Measurements from ENCODE around the gene HNRNPUL1. TPM values are rescaled to one million over a fixed set of nuclear protein-coding genes. Genes with fewer than 3 reads are reported as not detected.
A peak's percentile ranks its signal among the peaks of the same experiment; 100 is the strongest.

Gene HNRNPUL1
- total and polyA plus RNA-seq, 2 donors (not counting 3 experiments of a cell fraction or from before 2014, with no cell fraction given): 83.2 to 261 TPM

DNA sequence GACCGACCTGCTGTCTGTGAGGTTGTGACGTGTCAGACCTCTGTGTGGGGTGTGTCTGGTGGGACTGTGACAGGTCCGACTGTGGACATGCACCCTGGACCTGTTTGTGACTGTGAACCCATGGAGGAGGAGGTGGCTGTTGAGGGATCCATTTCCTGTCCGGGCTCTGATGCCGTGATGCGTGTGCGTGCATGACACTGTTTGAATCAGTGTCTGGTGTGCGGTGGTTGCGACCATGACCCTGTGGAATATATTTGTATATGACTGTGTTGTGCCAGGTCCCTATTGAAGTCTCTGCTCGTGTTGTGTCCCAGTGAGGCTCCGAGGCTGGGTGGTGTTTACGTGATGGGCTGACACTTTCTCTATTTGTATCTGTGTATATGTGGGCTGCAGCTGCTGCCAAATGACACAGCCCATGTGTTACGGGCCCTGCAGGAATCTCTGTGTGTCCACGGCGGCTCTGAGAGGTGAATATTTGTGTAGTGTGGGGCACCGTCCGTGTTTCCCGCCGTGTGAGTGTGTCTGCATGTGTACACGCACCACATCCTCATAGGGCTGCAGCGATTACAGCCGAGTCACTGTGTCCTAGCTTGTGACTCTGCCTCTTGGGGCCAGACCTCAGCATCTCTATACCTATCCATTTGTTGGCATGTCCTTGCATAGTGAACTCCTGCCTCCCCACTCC lies 64.1 kb downstream of the HNRNPUL1 start:
- no peak overlapping the region for H2AFZ ChIP-seq (ENCODE audit: low read depth, low read length)
- dilution Hi-C loops (cut with MboI; ENCODE audit: extremely low pct_ligation_motif_present, low sequenced_read_pairs): no loop called here

DNA sequence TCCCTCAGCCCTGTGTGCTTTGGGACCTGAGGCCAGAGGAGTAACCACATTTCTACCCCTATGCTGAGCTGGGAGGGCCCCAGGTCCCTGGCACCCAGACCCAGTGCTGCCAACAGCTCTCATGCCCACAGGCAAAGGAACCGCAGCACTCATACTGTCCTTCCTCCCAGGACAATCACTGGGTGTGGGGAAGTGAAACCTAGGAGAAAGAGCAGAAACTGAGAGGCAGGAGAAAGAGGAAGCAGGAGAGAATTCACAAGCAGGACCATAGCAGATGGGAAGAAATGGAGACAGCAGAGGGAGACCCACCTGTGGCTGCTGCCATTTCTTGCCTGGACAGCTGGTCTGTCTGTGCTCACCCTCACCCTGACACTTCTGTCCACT lies 64.7 kb downstream of the HNRNPUL1 start:
- Histone ChIP-seq H3K9me1 (replicated peaks; ENCODE audit: control insufficient read depth, extremely low read depth, insufficient read depth, low read length) (no peaks in the 10 kb centered on the region), H3K27ac (ENCODE audit: insufficient read depth, low read depth, low read length) (peak overlapping the region; percentile 100), H4K20me1 (replicated peaks; ENCODE audit: control insufficient read depth, extremely low read depth, insufficient read depth, low read length) (no peaks in the 10 kb centered on the region), H2AFZ (ENCODE audit: low read depth, low read length) (no peak overlapping the region), H3K9ac (replicated peaks; ENCODE audit: extremely low read depth, insufficient read depth, low read length) (no peak overlapping the region), H3K36me3 (ENCODE audit: control insufficient read depth in 2 of 2, extremely low read depth in 1 of 2, insufficient read depth in 2 of 2, low read length in 2 of 2) (peaks cover 12 to 37% of the 10 kb centered on the region in 2 experiments), H3K27me3 (ENCODE audit: control insufficient read depth in 2 of 2, insufficient read depth in 2 of 2, low read length in 2 of 2) (no peaks in the 10 kb centered on the region), H3K4me2 (ENCODE audit: insufficient read depth, low read length) (peak overlapping the region; percentile 1), H3K4me3 (replicated peaks in 1 of 3; ENCODE audit: insufficient read depth in 1 of 3, low read depth in 1 of 3, low read length in 3 of 3) (no peak overlapping the region), H3K9me3 (replicated peaks; ENCODE audit: control insufficient read depth, insufficient read depth, low read length) (no peaks in the 10 kb centered on the region), H3K79me2 (ENCODE audit: control insufficient read depth, insufficient read depth, low read length) (peaks cover 15% of the 10 kb centered on the region), H3K4me1 (ENCODE audit: control insufficient read depth, extremely low read depth, insufficient read depth, low read length) (peaks cover 49% of the 10 kb centered on the region)
- peak; percentile 52 for DNase-seq (ENCODE audit: low read depth, low spot score)
- BruUV-seq (replicated peaks): no TSS peak
- TF ChIP-seq POLR2A (IDR thresholded peaks at IDR 0.05; ENCODE audit: low read depth, low read length) (no peak), POLR2AphosphoS5 (IDR thresholded peaks at IDR 0.05; ENCODE audit: insufficient read depth, low read depth, low read length) (peak; percentile 1)
- dilution Hi-C loops (cut with MboI; ENCODE audit: extremely low pct_ligation_motif_present, low sequenced_read_pairs): no loop called here
- intact Hi-C loops (cut with micrococcal nuclease): no loop called here
- peak; percentile 67 for FAIRE-seq
- POLR2A ChIA-PET: no interaction called here
- CTCF ChIA-PET: interaction anchor here (0.8 to 3.1 kb wide), 4 partner anchors 21 to 241 kb away, joined by 3 to 28 read pairs (median 4); partner anchors contain the start of gene TGFB1

More for the DNA sequence above, 64.1 kb downstream of the HNRNPUL1 start:
- intact Hi-C loops (cut with micrococcal nuclease): no loop called here
- no peak for TF ChIP-seq JUN (IDR thresholded peaks at IDR 0.05; ENCODE audit: borderline replicate concordance, insufficient read depth, insufficient read length, low read depth)
- peak; percentile 74 for TF ChIP-seq POLR2A (IDR thresholded peaks at IDR 0.05; ENCODE audit: low read depth, low read length)
- no peak for TF ChIP-seq FOS (IDR thresholded peaks at IDR 0.05; ENCODE audit: borderline replicate concordance, insufficient read depth, low read length)
- TF ChIP-seq, protein P1, sequence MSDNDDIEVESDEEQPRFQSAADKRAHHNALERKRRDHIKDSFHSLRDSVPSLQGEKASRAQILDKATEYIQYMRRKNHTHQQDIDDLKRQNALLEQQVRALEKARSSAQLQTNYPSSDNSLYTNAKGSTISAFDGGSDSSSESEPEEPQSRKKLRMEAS (IDR thresholded peaks at IDR 0.05; ENCODE audit: insufficient read depth, insufficient read length): no peak
- no peak for TF ChIP-seq GATA2 (IDR thresholded peaks at IDR 0.05; ENCODE audit: insufficient read depth, insufficient read length, low read depth, low read length)
- TF ChIP-seq POLR2AphosphoS5 (IDR thresholded peaks at IDR 0.05; ENCODE audit: insufficient read depth, low read depth, low read length): peak; percentile 13
- Histone ChIP-seq H4K20me1 (replicated peaks; ENCODE audit: control insufficient read depth, extremely low read depth, insufficient read depth, low read length) (no peaks in the 10 kb centered on the region), H3K9ac (replicated peaks; ENCODE audit: extremely low read depth, insufficient read depth, low read length) (peak overlapping the region; percentile 65), H3K79me2 (ENCODE audit: control insufficient read depth, insufficient read depth, low read length) (peaks cover 12% of the 10 kb centered on the region), H3K36me3 (ENCODE audit: control insufficient read depth in 2 of 2, extremely low read depth in 1 of 2, insufficient read depth in 2 of 2, low read length in 2 of 2) (peaks cover 8 to 34% of the 10 kb centered on the region in 2 experiments), H3K4me3 (replicated peaks in 1 of 3; ENCODE audit: insufficient read depth in 1 of 3, low read depth in 1 of 3, low read length in 3 of 3) (no peak overlapping the region), H3K27me3 (ENCODE audit: control insufficient read depth in 2 of 2, insufficient read depth in 2 of 2, low read length in 2 of 2) (no peaks in the 10 kb centered on the region), H3K4me1 (ENCODE audit: control insufficient read depth, extremely low read depth, insufficient read depth, low read length) (peaks cover 55% of the 10 kb centered on the region), H3K9me3 (replicated peaks; ENCODE audit: control insufficient read depth, insufficient read depth, low read length) (no peaks in the 10 kb centered on the region), H3K9me1 (replicated peaks; ENCODE audit: control insufficient read depth, extremely low read depth, insufficient read depth, low read length) (no peaks in the 10 kb centered on the region), H3K27ac (ENCODE audit: insufficient read depth, low read depth, low read length) (peak overlapping the region; percentile 100), H3K4me2 (ENCODE audit: insufficient read depth, low read length) (peak overlapping the region; percentile 1)
- POLR2A ChIA-PET: no interaction called here
- CTCF ChIA-PET: interaction anchor here (0.8 to 3.1 kb wide), 6 partner anchors 18 to 242 kb away, joined by 3 to 28 read pairs (median 4); partner anchors contain the start of genes CCDC97 and TGFB1
- DNase-seq (ENCODE audit: low read depth, low spot score) (peak; percentile 54), FAIRE-seq (peak; percentile 50)
- no TSS peak for BruUV-seq (replicated peaks)

Measured in endothelial cell of umbilical vein (primary cell).